ENCODE measurements around the gene ARHGEF11.

ARHGEF11 gene

DNA sequence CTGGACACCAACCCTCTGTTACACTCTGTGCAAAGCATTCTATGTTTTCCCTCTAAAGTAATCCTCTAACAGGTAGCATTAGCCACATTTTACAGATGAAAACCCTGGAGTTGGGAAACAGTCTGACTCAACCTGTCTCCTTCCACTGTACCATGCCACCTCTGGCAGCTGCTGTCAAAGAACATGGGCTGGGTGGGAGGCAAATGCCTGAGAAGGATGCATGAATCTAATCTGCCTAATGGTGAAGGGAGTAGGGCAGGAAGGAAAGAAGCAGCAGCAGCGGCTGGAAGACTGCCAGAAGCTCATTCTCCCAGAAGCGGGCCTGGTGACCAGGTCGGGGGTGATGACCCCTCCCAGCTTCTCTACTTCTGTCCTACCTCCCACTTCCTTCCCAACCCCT is 103.4 kb downstream of the ARHGEF11 start:
- Histone ChIP-seq H3K36me3 (ENCODE audit: control insufficient read depth, insufficient read depth, low read length) (peaks cover 35% of the 10 kb centered on the region), H3K4me3 (replicated peaks; ENCODE audit: low read depth, low read length) (no peak overlapping the region), H3K27me3 (replicated peaks; ENCODE audit: control insufficient read depth, insufficient read depth, low read length) (no peaks in the 10 kb centered on the region)
- DNase-seq (ENCODE audit: extremely low read depth, insufficient read length) = no peak
- TF ChIP-seq, protein P1, sequence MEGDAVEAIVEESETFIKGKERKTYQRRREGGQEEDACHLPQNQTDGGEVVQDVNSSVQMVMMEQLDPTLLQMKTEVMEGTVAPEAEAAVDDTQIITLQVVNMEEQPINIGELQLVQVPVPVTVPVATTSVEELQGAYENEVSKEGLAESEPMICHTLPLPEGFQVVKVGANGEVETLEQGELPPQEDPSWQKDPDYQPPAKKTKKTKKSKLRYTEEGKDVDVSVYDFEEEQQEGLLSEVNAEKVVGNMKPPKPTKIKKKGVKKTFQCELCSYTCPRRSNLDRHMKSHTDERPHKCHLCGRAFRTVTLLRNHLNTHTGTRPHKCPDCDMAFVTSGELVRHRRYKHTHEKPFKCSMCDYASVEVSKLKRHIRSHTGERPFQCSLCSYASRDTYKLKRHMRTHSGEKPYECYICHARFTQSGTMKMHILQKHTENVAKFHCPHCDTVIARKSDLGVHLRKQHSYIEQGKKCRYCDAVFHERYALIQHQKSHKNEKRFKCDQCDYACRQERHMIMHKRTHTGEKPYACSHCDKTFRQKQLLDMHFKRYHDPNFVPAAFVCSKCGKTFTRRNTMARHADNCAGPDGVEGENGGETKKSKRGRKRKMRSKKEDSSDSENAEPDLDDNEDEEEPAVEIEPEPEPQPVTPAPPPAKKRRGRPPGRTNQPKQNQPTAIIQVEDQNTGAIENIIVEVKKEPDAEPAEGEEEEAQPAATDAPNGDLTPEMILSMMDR (IDR thresholded peaks at IDR 0.05; ENCODE audit: insufficient read depth, low read length, poor library complexity, severe bottlenecking) = no peak

- Histone ChIP-seq H3K27me3 (replicated peaks; ENCODE audit: control insufficient read depth, insufficient read depth, low read length) (no peaks in the 10 kb centered on the region), H3K4me3 (replicated peaks; ENCODE audit: low read depth, low read length) (no peak overlapping the region), H3K36me3 (ENCODE audit: control insufficient read depth, insufficient read depth, low read length) (peaks cover 32% of the 10 kb centered on the region)
- TF ChIP-seq, protein P1 (IDR thresholded peaks at IDR 0.05; ENCODE audit: insufficient read depth, low read length, poor library complexity, severe bottlenecking) = no peak
- no peak for DNase-seq (ENCODE audit: extremely low read depth, insufficient read length)
Measured at GRCh38 chr1:156941675-156942074, 103.9 kb downstream of the ARHGEF11 start.

DNA sequence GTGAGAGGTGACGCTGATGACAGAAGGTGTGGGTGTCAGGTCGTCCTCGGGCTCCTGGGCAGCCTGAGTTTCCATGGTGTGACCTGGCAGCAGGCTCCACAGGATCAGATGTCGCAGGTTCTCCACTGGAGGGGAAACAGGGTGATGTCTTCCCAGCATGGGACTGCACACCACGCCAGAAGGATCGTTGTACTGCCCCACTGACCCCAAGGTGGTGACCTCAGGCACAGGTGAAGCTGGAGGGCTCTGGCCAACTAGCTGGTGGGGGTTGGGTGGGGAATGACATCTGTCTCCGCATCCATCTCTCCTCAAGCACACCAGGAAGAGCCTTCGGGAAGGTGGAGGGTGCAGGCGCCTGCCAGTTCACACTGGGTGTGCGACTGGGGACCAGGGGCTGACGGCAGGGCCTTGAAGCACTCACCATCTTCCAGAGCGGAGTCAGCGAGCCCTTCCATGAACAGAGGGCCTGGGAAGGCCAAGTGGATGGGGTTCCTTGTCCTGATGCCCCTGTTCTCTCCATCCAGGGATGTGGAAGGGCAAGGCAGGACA is 105.7 kb downstream of the ARHGEF11 start:
- TF ChIP-seq, protein P1 (IDR thresholded peaks at IDR 0.05; ENCODE audit: insufficient read depth, low read length, poor library complexity, severe bottlenecking) = no peak
- peaks cover 28% of the 10 kb centered on the region for H3K36me3 ChIP-seq (ENCODE audit: control insufficient read depth, insufficient read depth, low read length)
- DNase-seq (ENCODE audit: extremely low read depth, insufficient read length) = no peak
- no peak overlapping the region for H3K4me3 ChIP-seq (replicated peaks; ENCODE audit: low read depth, low read length)
- H3K27me3 ChIP-seq (replicated peaks; ENCODE audit: control insufficient read depth, insufficient read depth, low read length) = no peaks in the 10 kb centered on the region

DNA sequence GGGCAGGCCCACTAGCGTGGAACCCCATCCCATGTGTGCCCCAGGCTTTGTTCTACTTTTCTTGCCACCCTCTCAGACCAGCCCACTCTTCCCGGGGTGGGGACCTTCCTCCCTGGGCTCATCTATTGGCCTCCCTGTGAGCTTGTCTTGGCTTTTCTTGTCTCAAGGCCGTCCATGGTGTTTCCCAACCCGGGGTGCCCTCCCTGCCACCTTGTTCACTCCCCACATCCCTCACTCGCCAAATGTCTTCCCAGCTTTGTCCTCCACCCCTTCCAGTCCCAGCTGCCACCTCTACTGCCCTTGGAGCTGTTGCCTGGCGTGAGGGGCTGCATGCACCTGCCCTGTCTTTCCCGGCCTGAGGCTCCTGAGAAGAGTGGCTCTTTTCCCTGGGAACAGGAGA is 106.7 kb downstream of the ARHGEF11 start:
- DNase-seq (ENCODE audit: extremely low read depth, insufficient read length) = no peak
- TF ChIP-seq, protein P1 (IDR thresholded peaks at IDR 0.05; ENCODE audit: insufficient read depth, low read length, poor library complexity, severe bottlenecking) = no peak
- Histone ChIP-seq H3K36me3 (ENCODE audit: control insufficient read depth, insufficient read depth, low read length) (peaks cover 20% of the 10 kb centered on the region), H3K4me3 (replicated peaks; ENCODE audit: low read depth, low read length) (no peak overlapping the region), H3K27me3 (replicated peaks; ENCODE audit: control insufficient read depth, insufficient read depth, low read length) (no peaks in the 10 kb centered on the region)

DNA sequence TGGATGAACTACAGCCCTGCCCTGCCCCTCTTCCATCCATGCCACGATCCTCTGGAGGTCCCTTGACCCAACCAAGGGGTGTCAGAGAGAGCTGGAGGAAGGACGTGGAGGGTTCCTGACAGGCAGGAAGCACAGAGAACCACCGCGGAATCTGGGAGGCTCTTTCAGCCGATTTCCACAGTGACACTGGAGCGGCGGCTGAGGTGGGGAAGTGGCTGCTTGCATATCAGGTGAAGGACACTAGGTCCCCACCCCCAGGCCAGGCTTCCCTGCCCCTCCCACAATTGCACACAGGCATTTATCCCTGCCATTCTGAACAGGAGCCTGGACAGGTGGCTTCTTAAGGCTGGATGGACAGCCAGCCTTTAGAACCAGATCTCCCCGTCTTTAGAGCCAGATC is 107.7 kb downstream of the ARHGEF11 start:
- H3K36me3 ChIP-seq (ENCODE audit: control insufficient read depth, insufficient read depth, low read length) = peaks cover 18% of the 10 kb centered on the region
- H3K4me3 ChIP-seq (replicated peaks; ENCODE audit: low read depth, low read length) = no peak overlapping the region
- DNase-seq (ENCODE audit: extremely low read depth, insufficient read length) = no peak
- TF ChIP-seq, protein P1 (IDR thresholded peaks at IDR 0.05; ENCODE audit: insufficient read depth, low read length, poor library complexity, severe bottlenecking) = no peak
- H3K27me3 ChIP-seq (replicated peaks; ENCODE audit: control insufficient read depth, insufficient read depth, low read length) = no peaks in the 10 kb centered on the region

- H3K27me3 ChIP-seq (replicated peaks; ENCODE audit: control insufficient read depth, insufficient read depth, low read length) = no peaks in the 10 kb centered on the region
- TF ChIP-seq, protein P1 (IDR thresholded peaks at IDR 0.05; ENCODE audit: insufficient read depth, low read length, poor library complexity, severe bottlenecking) = no peak
- DNase-seq (ENCODE audit: extremely low read depth, insufficient read length) = no peak
- H3K36me3 ChIP-seq (ENCODE audit: control insufficient read depth, insufficient read depth, low read length) = peaks cover 12% of the 10 kb centered on the region
- H3K4me3 ChIP-seq (replicated peaks; ENCODE audit: low read depth, low read length) = no peak overlapping the region
Measured at GRCh38 chr1:156936721-156937220, 108.8 kb downstream of the ARHGEF11 start.

All from GM06990 (cell line).